HepG2 (cell line): ENCODE measurements around the gene P2RY2. TPM values are rescaled to one million over a fixed set of nuclear protein-coding genes. Genes with fewer than 3 reads are reported as not detected.

ENCODE experiments used
- AHR ChIP-seq: IDR thresholded peaks from 2 replicates; pipeline ENCODE4 v1.6.1; 2018; ENCODE audit warnings: missing genetic modification reagents, missing compliant biosample characterization
- ELF4 ChIP-seq: sonication (generic); formaldehyde crosslinking; IDR thresholded peaks from 2 replicates; pipeline ENCODE4 v1.5.0; 2020; ENCODE audit warnings: missing genetic modification reagents, mild to moderate bottlenecking, moderate library complexity, borderline replicate concordance
- HNRNPLL ChIP-seq: fragments of 200-400 bp; formaldehyde crosslinking; IDR thresholded peaks from 2 replicates; pipeline ENCODE4 v1.6.1; 2017; ENCODE audit warnings: mild to moderate bottlenecking, low read depth, low read length; ENCODE audit not compliant: poor library complexity, severe bottlenecking
- HOMEZ ChIP-seq: IDR thresholded peaks from 2 replicates; pipeline ENCODE4 v1.6.1; 2016; ENCODE audit warnings: low read depth
- NR2F6 ChIP-seq, 2 experiments: IDR thresholded peaks; 2 replicates each; pipeline ENCODE4 v1.6.1; 2016; ENCODE audit warnings: antibody characterized with exemption in 1 of 2, mild to moderate bottlenecking in 1 of 2
- PITX1 ChIP-seq: sonication (generic); formaldehyde crosslinking; IDR thresholded peaks from 2 replicates; pipeline ENCODE4 v1.5.1; 2020; ENCODE audit warnings: mild to moderate bottlenecking, missing genetic modification reagents
- RAD21 ChIP-seq: fragments of 450-650 bp; formaldehyde crosslinking; IDR thresholded peaks from 2 replicates; pipeline ENCODE4 v1.5.0; 2020; ENCODE audit warnings: mild to moderate bottlenecking
- RFX1 ChIP-seq: fragments of 450-650 bp; IDR thresholded peaks from 2 replicates; pipeline ENCODE4 v1.6.1; 2017
- SAP130 ChIP-seq: IDR thresholded peaks from 2 replicates; pipeline ENCODE4 v1.6.1; 2016; ENCODE audit warnings: low read depth
- SIX1 ChIP-seq: sonication (generic); formaldehyde crosslinking; IDR thresholded peaks from 2 replicates; pipeline ENCODE4 v1.4.0; 2020; ENCODE audit warnings: missing genetic modification reagents, borderline replicate concordance
- SNAPC2 ChIP-seq: sonication (generic); formaldehyde crosslinking; IDR thresholded peaks from 2 replicates; pipeline ENCODE4 v1.8.1; 2022; ENCODE audit warnings: mild to moderate bottlenecking, missing genetic modification reagents
- SSRP1 ChIP-seq: IDR thresholded peaks from 2 replicates; pipeline ENCODE4 v1.6.1; 2016; ENCODE audit warnings: control low read depth
- TERF1 ChIP-seq: sonication (generic); formaldehyde crosslinking; IDR thresholded peaks from 2 replicates; pipeline ENCODE4 v1.8.0; 2022; ENCODE audit warnings: mild to moderate bottlenecking, missing genetic modification reagents, moderate library complexity
- THAP8 ChIP-seq: sonication (generic); formaldehyde crosslinking; IDR thresholded peaks from 2 replicates; pipeline ENCODE4 v1.5.1; 2020; ENCODE audit warnings: missing genetic modification reagents, mild to moderate bottlenecking, borderline replicate concordance
- TMF1 ChIP-seq: sonication (generic); formaldehyde crosslinking; IDR thresholded peaks from 2 replicates; pipeline ENCODE4 v1.8.1; 2022; ENCODE audit warnings: low read depth, missing genetic modification reagents
- U2AF2 ChIP-seq: fragments of 200-400 bp; formaldehyde crosslinking; IDR thresholded peaks from 2 replicates; pipeline ENCODE4 v1.6.1; 2017; ENCODE audit warnings: low read depth, mild to moderate bottlenecking, low read length
- ZFY ChIP-seq: sonication (generic); formaldehyde crosslinking; IDR thresholded peaks from 2 replicates; pipeline ENCODE4 v1.4.0; 2020; ENCODE audit warnings: missing genetic modification reagents
- ZNF12 ChIP-seq: sonication (generic); formaldehyde crosslinking; IDR thresholded peaks from 2 replicates; pipeline ENCODE4 v1.5.0; 2020; ENCODE audit warnings: missing genetic modification reagents
- ZNF275 ChIP-seq: sonication (generic); formaldehyde crosslinking; IDR thresholded peaks from 2 replicates; pipeline ENCODE4 v1.8.0; 2022; ENCODE audit warnings: missing genetic modification reagents, mild to moderate bottlenecking, inconsistent platforms, borderline replicate concordance
- ZNF614 ChIP-seq: IDR thresholded peaks from 2 replicates; pipeline ENCODE4 v1.6.1; 2018; ENCODE audit warnings: missing biosample characterization, missing genetic modification reagents, inconsistent platforms, borderline replicate concordance
- ZNF709 ChIP-seq: sonication (generic); formaldehyde crosslinking; IDR thresholded peaks from 2 replicates; pipeline ENCODE4 v1.5.0; 2020; ENCODE audit warnings: mild to moderate bottlenecking, missing genetic modification reagents
- polyA plus RNA-seq, 8 experiments: library from polyadenylated mRNA; depleted of rRNA in 3 of 8; stranded (reverse) in 7 of 8; unstranded in 1 of 8; fragments of >200 nt; fragmentation: Illumina TruSeq in 4 of 8; extraction: Trizol in 4 of 8; gene quantifications; 2 replicates each; pipeline versions ENCODE4 v1.2.1 to v1.2.3, GENCODE V29; 2011 to 2016; ENCODE audit warnings: low read depth in 4 of 8, missing spikeins in 1 of 8, mixed read lengths in 1 of 8; ENCODE audit not compliant: insufficient read depth in 1 of 8
- total RNA-seq, 5 experiments: library from RNA; depleted of rRNA; stranded (reverse); fragments of >200 nt; fragmentation: Illumina TruSeq; extraction: Trizol; gene quantifications; 2 replicates each; pipeline ENCODE4 v1.2.3, GENCODE V29; 2016; ENCODE audit warnings: low read depth in 1 of 5
- TF ChIP-seq, protein P1 (sequence below): sonication (generic); formaldehyde crosslinking; IDR thresholded peaks from 2 replicates; pipeline ENCODE4 v1.9.0; 2021; ENCODE audit warnings: missing genetic modification reagents, borderline replicate concordance
- TF ChIP-seq, protein P2 (sequence below): sonication (generic); formaldehyde crosslinking; IDR thresholded peaks from 2 replicates; pipeline ENCODE4 v1.4.0; 2020; ENCODE audit warnings: missing genetic modification reagents

The P2RY2 gene
- total and polyA plus RNA-seq, 2 of the 13 experiments (the other 11 are each of a cell fraction or from before 2014, with no cell fraction given) = 0.95 to 3.1 TPM

DNA sequence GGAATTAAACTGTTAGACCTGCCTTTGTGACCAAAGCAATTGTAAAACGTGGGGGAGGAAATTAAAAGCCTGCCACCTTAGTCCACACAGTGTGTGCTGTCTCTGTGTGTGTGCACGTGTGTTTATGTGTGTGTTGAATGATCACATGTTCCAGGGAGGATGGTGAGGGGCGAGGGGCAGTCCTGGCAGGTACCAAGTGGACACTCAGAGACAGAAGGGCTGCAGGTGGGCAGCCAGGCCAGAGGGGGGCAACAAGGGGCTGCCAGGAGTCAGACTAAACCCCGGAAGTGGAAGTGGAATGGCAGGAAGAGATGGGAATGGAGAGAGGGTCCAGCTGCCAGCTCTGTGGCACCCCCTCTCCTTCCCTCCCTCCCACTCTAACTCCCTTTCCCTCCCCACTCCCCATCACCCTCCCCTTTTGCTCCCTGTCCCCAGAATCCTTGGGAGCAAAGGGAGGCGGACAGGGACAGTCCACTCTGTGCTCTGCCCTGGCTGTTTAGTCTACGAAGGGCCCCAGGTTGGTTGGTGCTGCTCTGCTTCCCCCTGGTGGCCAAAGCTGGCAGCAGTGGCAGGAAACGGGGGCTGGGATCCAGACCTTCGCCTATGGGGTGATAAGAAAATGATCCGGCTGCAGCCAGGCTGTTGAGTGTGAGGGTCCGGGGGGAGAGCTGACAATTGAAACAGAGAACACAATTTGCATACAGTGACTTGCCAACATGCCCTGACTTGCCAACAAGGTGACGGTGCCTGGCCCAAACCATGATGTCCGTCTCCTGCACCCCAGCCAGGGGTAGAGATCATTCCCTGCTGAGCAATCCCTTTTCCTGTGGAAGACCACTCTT lies 24.4 kb downstream of the P2RY2 start (continued):
- TF ChIP-seq, protein P1, sequence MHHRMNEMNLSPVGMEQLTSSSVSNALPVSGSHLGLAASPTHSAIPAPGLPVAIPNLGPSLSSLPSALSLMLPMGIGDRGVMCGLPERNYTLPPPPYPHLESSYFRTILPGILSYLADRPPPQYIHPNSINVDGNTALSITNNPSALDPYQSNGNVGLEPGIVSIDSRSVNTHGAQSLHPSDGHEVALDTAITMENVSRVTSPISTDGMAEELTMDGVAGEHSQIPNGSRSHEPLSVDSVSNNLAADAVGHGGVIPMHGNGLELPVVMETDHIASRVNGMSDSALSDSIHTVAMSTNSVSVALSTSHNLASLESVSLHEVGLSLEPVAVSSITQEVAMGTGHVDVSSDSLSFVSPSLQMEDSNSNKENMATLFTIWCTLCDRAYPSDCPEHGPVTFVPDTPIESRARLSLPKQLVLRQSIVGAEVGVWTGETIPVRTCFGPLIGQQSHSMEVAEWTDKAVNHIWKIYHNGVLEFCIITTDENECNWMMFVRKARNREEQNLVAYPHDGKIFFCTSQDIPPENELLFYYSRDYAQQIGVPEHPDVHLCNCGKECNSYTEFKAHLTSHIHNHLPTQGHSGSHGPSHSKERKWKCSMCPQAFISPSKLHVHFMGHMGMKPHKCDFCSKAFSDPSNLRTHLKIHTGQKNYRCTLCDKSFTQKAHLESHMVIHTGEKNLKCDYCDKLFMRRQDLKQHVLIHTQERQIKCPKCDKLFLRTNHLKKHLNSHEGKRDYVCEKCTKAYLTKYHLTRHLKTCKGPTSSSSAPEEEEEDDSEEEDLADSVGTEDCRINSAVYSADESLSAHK (CRISPR knock-in tag) = no peak
- TF ChIP-seq ZNF709 (CRISPR knock-in tag) = no peak
- TF ChIP-seq SSRP1 = no peak
- no peak for TF ChIP-seq HNRNPLL
- TF ChIP-seq ZNF275 = peak; percentile 35; the same call in 1 of the 2 replicates
- no peak for TF ChIP-seq ZNF614 (CRISPR knock-in tag)
- TF ChIP-seq, protein P2, sequence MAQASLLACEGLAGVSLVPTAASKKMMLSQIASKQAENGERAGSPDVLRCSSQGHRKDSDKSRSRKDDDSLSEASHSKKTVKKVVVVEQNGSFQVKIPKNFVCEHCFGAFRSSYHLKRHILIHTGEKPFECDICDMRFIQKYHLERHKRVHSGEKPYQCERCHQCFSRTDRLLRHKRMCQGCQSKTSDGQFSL (CRISPR knock-in tag) = no peak
- no peak for TF ChIP-seq RFX1
- TF ChIP-seq SAP130 (CRISPR knock-in tag) = peak; percentile 79
- TF ChIP-seq TERF1 (CRISPR knock-in tag) = no peak
- TF ChIP-seq AHR = no peak
- no peak for TF ChIP-seq ZNF12
- peak; percentile 21; the same call in 1 of the 2 replicates for TF ChIP-seq ZFY (CRISPR knock-in tag)
- peak; percentile 65; the same call in 1 of the 2 replicates for TF ChIP-seq PITX1 (CRISPR knock-in tag)
- TF ChIP-seq NR2F6 (IDR thresholded peaks at IDR 0.05) = no peak
- no peak for TF ChIP-seq NR2F6 (CRISPR knock-in tag; IDR thresholded peaks at IDR 0.05)
- TF ChIP-seq U2AF2 = no peak
- 0 out of 2 replicates have a peak, but pooled peaks have one; percentile 16 for TF ChIP-seq SNAPC2 (CRISPR knock-in tag)
- TF ChIP-seq ELF4 = no peak
- TF ChIP-seq RAD21 (CRISPR knock-in tag) = peak; percentile 86
- TF ChIP-seq SIX1 (CRISPR knock-in tag) = no peak
- TF ChIP-seq TMF1 (CRISPR knock-in tag) = no peak
- TF ChIP-seq THAP8 (CRISPR knock-in tag) = no peak
- TF ChIP-seq HOMEZ (CRISPR knock-in tag) = peak; percentile 36; the same call in 1 of the 2 replicates
